ENCODE data around the gene NBPF4. TPM values are rescaled to one million over a fixed set of nuclear protein-coding genes. Genes with fewer than 3 reads are reported as not detected.
A peak's percentile ranks its signal among the peaks of the same experiment; 100 is the strongest.
"Not testable (repeated sequence)": the region's sequence is repeated elsewhere in the genome, so short reads cannot be mapped to it uniquely, and the experiment has no call there.

The NBPF4 gene
- total RNA-seq, 3 donors from 2014 or later = 0.35 to 0.53 TPM; not detected in 1

- Histone ChIP-seq H3K4me1 (ENCODE audit: low read depth) (no peaks in the 10 kb centered on the region), H3K4me3 (no peak overlapping the region), H3K36me3 (ENCODE audit: low read depth) (no peaks in the 10 kb centered on the region), H3K9me3 (no peaks in the 10 kb centered on the region)
- TF ChIP-seq CTCF (IDR thresholded peaks at IDR 0.05) = no peak
- intact Hi-C loops (cut with DNase I, micrococcal nuclease) = no loop called here
- ATAC-seq (no peak), DNase-seq (no peak)
Observed at GRCh38 chr1:108209456-108210108, 34.3 kb downstream of the NBPF4 start.

- intact Hi-C loops (cut with DNase I, micrococcal nuclease) = no loop called here
- ATAC-seq = no peak
- DNase-seq = no peak
Observed at GRCh38 chr1:108208724-108209446, 35.0 kb downstream of the NBPF4 start.

GRCh38 chr1:108203582-108203981 lies 40.3 kb downstream of the NBPF4 start:
- H3K9me3 ChIP-seq; ATAC-seq; DNase-seq; H3K36me3 ChIP-seq (ENCODE audit: low read depth); H3K4me3 ChIP-seq; intact Hi-C loops (cut with DNase I, micrococcal nuclease): not testable (repeated sequence)
- peaks cover 14% of the 10 kb centered on the region for H3K4me1 ChIP-seq (ENCODE audit: low read depth)

More at GRCh38 chr1:108208724-108209446, 35.0 kb downstream of the NBPF4 start:
- no peak for TF ChIP-seq CTCF (IDR thresholded peaks at IDR 0.05)
- H3K36me3 ChIP-seq (ENCODE audit: low read depth) = no peaks in the 10 kb centered on the region
- no peaks in the 10 kb centered on the region for H3K9me3 ChIP-seq
- no peaks in the 10 kb centered on the region for H3K4me1 ChIP-seq (ENCODE audit: low read depth)
- H3K4me3 ChIP-seq = no peak overlapping the region

GRCh38 chr1:108201687-108202086 lies 42.2 kb downstream of the NBPF4 start:
- no peak for DNase-seq
- no peak for TF ChIP-seq CTCF (IDR thresholded peaks at IDR 0.05)
- H3K36me3 ChIP-seq (ENCODE audit: low read depth) = no peaks in the 10 kb centered on the region
- no peak overlapping the region for H3K4me3 ChIP-seq
- no peak for ATAC-seq
- intact Hi-C loops (cut with DNase I, micrococcal nuclease) = no loop called here
- H3K9me3 ChIP-seq = no peaks in the 10 kb centered on the region
- peaks cover 19% of the 10 kb centered on the region for H3K4me1 ChIP-seq (ENCODE audit: low read depth)

- Histone ChIP-seq H3K4me1 (ENCODE audit: low read depth) (peaks cover 19% of the 10 kb centered on the region), H3K36me3 (ENCODE audit: low read depth) (no peaks in the 10 kb centered on the region), H3K9me3 (no peaks in the 10 kb centered on the region), H3K4me3 (peak overlapping the region; percentile 87)
- peak in 1 of 3 donors; percentile 72 for DNase-seq
- ATAC-seq = peak; percentile 59
- no peak for TF ChIP-seq CTCF (IDR thresholded peaks at IDR 0.05)
- intact Hi-C loops (cut with DNase I, micrococcal nuclease) = no loop called here
Observed at GRCh38 chr1:108200687-108201051, 43.2 kb downstream of the NBPF4 start.
